DND-41 (cell line): ENCODE measurements around the gene BLOC1S4.

Source experiments
- ATAC-seq: fragments of 200-7000 bp; cut with Tn5 transposase; 3 replicates; pipeline ENCODE4 v1.9.1; 2021; ENCODE audit warnings: low read depth; ENCODE audit not compliant: insufficient read depth
- DNase-seq: peaks from one replicate; pipeline ENCODE4 v3.0.0-alpha.2; 2020
- H2AFZ ChIP-seq: 2 replicates; pipeline ENCODE4 v1.6.0; 2012; ENCODE audit warnings: low read depth, low read length
- H3K27ac ChIP-seq: 2 replicates; pipeline ENCODE4 v1.5.1; 2012; ENCODE audit warnings: low read length, inconsistent platforms
- H3K27me3 ChIP-seq: fragments of 200-600 bp; sonication (generic); 2 replicates; pipeline ENCODE4 v1.6.0; 2012; ENCODE audit warnings: low read length, mild to moderate bottlenecking, inconsistent platforms; ENCODE audit not compliant: insufficient read depth, poor library complexity
- H3K36me3 ChIP-seq: 2 replicates; pipeline ENCODE4 v1.5.1; 2012; ENCODE audit warnings: low read length, inconsistent platforms; ENCODE audit not compliant: insufficient read depth
- H3K4me1 ChIP-seq: 2 replicates; pipeline ENCODE4 v1.5.1; 2012; ENCODE audit warnings: mild to moderate bottlenecking, low read length; ENCODE audit not compliant: insufficient read depth
- H3K4me2 ChIP-seq: 2 replicates; pipeline ENCODE4 v1.6.0; 2012; ENCODE audit warnings: mild to moderate bottlenecking, moderate library complexity, low read length, inconsistent platforms; ENCODE audit not compliant: insufficient read depth
- H3K4me3 ChIP-seq, 2 experiments: fragments of 200-600 bp in 1 of 2; shearing (Covaris generic) in 1 of 2; 2 replicates each; pipeline ENCODE4 v1.5.1; 2012 to 2016; ENCODE audit warnings: inconsistent platforms in 2 of 2, low read length in 2 of 2, mild to moderate bottlenecking in 2 of 2, low read depth in 1 of 2, moderate library complexity in 1 of 2
- H3K79me2 ChIP-seq: 2 replicates; pipeline ENCODE4 v1.6.0; 2012; ENCODE audit warnings: low read length, inconsistent platforms; ENCODE audit not compliant: insufficient read depth
- H3K9ac ChIP-seq: 2 replicates; pipeline ENCODE4 v1.6.0; 2012; ENCODE audit warnings: low read depth, mild to moderate bottlenecking, inconsistent platforms, low read length, moderate library complexity
- H3K9me3 ChIP-seq: 2 replicates; pipeline ENCODE4 v1.5.1; 2012; ENCODE audit warnings: low read length, moderate library complexity, mild to moderate bottlenecking, inconsistent platforms; ENCODE audit not compliant: insufficient read depth, severe bottlenecking
- H4K20me1 ChIP-seq: 2 replicates; pipeline ENCODE4 v1.6.0; 2012; ENCODE audit warnings: low read length; ENCODE audit not compliant: insufficient read depth
- CTCF ChIP-seq: IDR thresholded peaks from 2 replicates; pipeline ENCODE4 v1.5.1; 2012; ENCODE audit warnings: borderline replicate concordance, low read length, moderate library complexity, mild to moderate bottlenecking; ENCODE audit not compliant: poor library complexity, severe bottlenecking; ENCODE audit errors: extremely low read depth
- EZH2 ChIP-seq: IDR thresholded peaks from 3 replicates; pipeline ENCODE4 v1.6.1; 2012; ENCODE audit warnings: borderline replicate concordance, low read depth, mild to moderate bottlenecking, moderate library complexity, low read length, inconsistent platforms; ENCODE audit not compliant: severe bottlenecking

The BLOC1S4 gene

GRCh38 chr4:6693231-6694176, 22.5 kb upstream of the BLOC1S4 start, which contains the start of gene S100P:
S100P (plus strand) TSS chr4:6693878; CDS start chr4:6693933, 55 bp downstream.
- no peak within 1 kb of the TSS for H3K27ac ChIP-seq
- no peak within 1 kb of the TSS for H3K9ac ChIP-seq
- no peaks in the 10 kb centered on the region for H3K36me3 ChIP-seq
- H3K4me1 ChIP-seq, result peaks cover 18% of the 10 kb centered on the region
- H3K4me3 ChIP-seq, result no peak within 1 kb of the TSS
- H3K79me2 ChIP-seq, result no peaks in the 10 kb centered on the region
- H3K4me2 ChIP-seq, result no peak within 1 kb of the TSS
- ATAC-seq (no peak), DNase-seq (no peak)
- TF ChIP-seq CTCF (no peak), EZH2 (no peak)
- no peaks in the 10 kb centered on the region for H3K27me3 ChIP-seq
- no peaks in the 10 kb centered on the region for H4K20me1 ChIP-seq
- no peaks in the 10 kb centered on the region for H3K9me3 ChIP-seq
- H2AFZ ChIP-seq, result no peak within 1 kb of the TSS

- no peaks in the 10 kb centered on the region for H3K9me3 ChIP-seq
- no peak for ATAC-seq
- H4K20me1 ChIP-seq, result no peaks in the 10 kb centered on the region
- H3K27ac ChIP-seq, result no peak overlapping the region
- H3K4me1 ChIP-seq, result peaks cover 18% of the 10 kb centered on the region
- no peak overlapping the region for H2AFZ ChIP-seq
- no peak overlapping the region for H3K4me3 ChIP-seq
- no peaks in the 10 kb centered on the region for H3K36me3 ChIP-seq
- no peak overlapping the region for H3K9ac ChIP-seq
- no peak for DNase-seq
- H3K79me2 ChIP-seq, result no peaks in the 10 kb centered on the region
- no peak overlapping the region for H3K4me2 ChIP-seq
- H3K27me3 ChIP-seq, result no peaks in the 10 kb centered on the region
- TF ChIP-seq CTCF (no peak), EZH2 (no peak)
Observed at GRCh38 chr4:6694177-6694901, 21.6 kb upstream of the BLOC1S4 start.

GRCh38 chr4:6695660-6696610, 20.0 kb upstream of the BLOC1S4 start:
- Histone ChIP-seq H3K9me3 (no peaks in the 10 kb centered on the region), H4K20me1 (no peaks in the 10 kb centered on the region), H3K9ac (no peak overlapping the region; the same call in 1 of the 2 replicates), H3K79me2 (no peaks in the 10 kb centered on the region), H3K36me3 (peaks cover 5% of the 10 kb centered on the region; the same call in 1 of the 2 replicates), H3K27me3 (no peaks in the 10 kb centered on the region), H3K4me1 (peaks cover 18% of the 10 kb centered on the region), H3K4me2 (peak overlapping the region; percentile 18; the same call in 1 of the 2 replicates), H2AFZ (no peak overlapping the region), H3K27ac (peak overlapping the region; percentile 55; the same call in 1 of the 2 replicates), H3K4me3 (no peak overlapping the region)
- DNase-seq, result peak; percentile 69
- peak; percentile 87 for ATAC-seq
- TF ChIP-seq EZH2 (no peak), CTCF (no peak)
